Measurements from ENCODE around the gene ADPRS. TPM values are rescaled to one million over a fixed set of nuclear protein-coding genes. Genes with fewer than 3 reads are reported as not detected.

Gene ADPRS
- total RNA-seq, 4 donors from 2014 or later, result 40.5 to 68.5 (median 51.9) TPM

DNA sequence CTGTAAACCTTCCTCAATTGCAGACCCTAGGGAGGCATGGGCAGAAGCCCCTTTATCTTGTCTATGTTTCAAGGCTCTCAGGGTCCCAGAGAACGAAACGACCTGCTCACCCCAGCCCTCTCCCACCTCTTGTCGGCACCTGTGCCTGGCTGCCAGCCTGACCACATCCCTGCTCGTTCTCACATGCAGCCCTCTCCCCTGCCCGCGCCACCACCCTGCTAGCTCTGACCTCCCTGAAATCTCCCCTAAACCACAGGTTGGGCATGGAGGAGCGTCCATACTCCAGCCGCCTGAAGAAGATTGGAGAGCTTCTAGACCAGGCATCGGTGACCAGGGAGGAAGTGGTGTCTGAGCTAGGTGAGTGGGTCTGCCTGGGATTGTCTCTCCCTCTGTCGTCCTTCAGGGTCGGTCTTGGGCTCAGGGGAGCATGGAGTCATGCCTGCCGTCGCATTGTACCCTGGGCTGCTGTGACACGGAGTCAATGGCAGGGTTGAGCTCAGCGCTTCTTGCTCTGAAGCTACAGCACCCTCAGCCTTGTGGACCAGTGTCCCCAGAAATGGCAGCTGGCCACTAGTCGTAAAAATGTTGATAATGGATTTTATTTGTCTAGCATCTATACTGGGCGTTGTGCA is 3.6 kb downstream of the ADPRS start:
- H3K27me3 ChIP-seq, result no peaks in the 10 kb centered on the region
- 95% methylated on average over 14 of the region's 17 CpGs for WGBS
- H3K36me3 ChIP-seq, result peaks cover 32% of the 10 kb centered on the region
- no peaks in the 10 kb centered on the region for H3K9me3 ChIP-seq
- H3K4me3 ChIP-seq, result no peak overlapping the region
- peaks cover 45% of the 10 kb centered on the region for H3K4me1 ChIP-seq
- no peak overlapping the region for H3K27ac ChIP-seq
- DNase-seq (ENCODE audit: low spot score in 2 of 2), result peak in 1 of 2 donors; percentile 48
- TF ChIP-seq POLR2A (IDR thresholded peaks at IDR 0.05) (no peak), POLR2AphosphoS5 (IDR thresholded peaks at IDR 0.05) (no peak), EP300 (IDR thresholded peaks at IDR 0.05) (no peak)
- TF ChIP-seq, protein P1, sequence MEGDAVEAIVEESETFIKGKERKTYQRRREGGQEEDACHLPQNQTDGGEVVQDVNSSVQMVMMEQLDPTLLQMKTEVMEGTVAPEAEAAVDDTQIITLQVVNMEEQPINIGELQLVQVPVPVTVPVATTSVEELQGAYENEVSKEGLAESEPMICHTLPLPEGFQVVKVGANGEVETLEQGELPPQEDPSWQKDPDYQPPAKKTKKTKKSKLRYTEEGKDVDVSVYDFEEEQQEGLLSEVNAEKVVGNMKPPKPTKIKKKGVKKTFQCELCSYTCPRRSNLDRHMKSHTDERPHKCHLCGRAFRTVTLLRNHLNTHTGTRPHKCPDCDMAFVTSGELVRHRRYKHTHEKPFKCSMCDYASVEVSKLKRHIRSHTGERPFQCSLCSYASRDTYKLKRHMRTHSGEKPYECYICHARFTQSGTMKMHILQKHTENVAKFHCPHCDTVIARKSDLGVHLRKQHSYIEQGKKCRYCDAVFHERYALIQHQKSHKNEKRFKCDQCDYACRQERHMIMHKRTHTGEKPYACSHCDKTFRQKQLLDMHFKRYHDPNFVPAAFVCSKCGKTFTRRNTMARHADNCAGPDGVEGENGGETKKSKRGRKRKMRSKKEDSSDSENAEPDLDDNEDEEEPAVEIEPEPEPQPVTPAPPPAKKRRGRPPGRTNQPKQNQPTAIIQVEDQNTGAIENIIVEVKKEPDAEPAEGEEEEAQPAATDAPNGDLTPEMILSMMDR (IDR thresholded peaks at IDR 0.05), result no peak

DNA sequence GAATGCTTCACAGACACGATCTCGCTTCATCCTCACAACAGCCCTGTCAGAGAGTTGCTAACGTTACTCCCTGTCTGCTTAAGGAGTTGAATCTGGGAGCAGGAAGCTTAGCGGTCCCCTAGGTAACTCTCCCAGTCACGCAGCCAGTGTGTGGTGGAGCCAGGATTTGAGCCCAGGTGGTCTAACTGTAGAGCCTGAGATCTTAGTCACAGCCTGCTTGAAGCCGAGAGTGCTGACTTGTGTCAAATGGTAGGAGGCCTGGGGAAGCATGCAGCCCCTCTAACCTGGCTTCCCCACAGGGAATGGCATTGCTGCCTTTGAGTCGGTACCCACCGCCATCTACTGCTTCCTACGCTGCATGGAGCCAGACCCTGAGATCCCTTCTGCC is 4.1 kb downstream of the ADPRS start:
- Histone ChIP-seq H3K36me3 (peaks cover 32% of the 10 kb centered on the region), H3K27me3 (no peaks in the 10 kb centered on the region), H3K4me3 (no peak overlapping the region), H3K4me1 (peaks cover 45% of the 10 kb centered on the region), H3K27ac (no peak overlapping the region), H3K9me3 (no peaks in the 10 kb centered on the region)
- DNase-seq (ENCODE audit: low spot score in 2 of 2), result peak in 1 of 2 donors; percentile 39
- 84% methylated on average over 9 of the region's 9 CpGs for whole genome bisulfite sequencing
- no peak for TF ChIP-seq POLR2A (IDR thresholded peaks at IDR 0.05)
- no peak for TF ChIP-seq EP300 (IDR thresholded peaks at IDR 0.05)
- TF ChIP-seq, protein P1 (IDR thresholded peaks at IDR 0.05), result no peak
- no peak for TF ChIP-seq POLR2AphosphoS5 (IDR thresholded peaks at IDR 0.05)

DNA sequence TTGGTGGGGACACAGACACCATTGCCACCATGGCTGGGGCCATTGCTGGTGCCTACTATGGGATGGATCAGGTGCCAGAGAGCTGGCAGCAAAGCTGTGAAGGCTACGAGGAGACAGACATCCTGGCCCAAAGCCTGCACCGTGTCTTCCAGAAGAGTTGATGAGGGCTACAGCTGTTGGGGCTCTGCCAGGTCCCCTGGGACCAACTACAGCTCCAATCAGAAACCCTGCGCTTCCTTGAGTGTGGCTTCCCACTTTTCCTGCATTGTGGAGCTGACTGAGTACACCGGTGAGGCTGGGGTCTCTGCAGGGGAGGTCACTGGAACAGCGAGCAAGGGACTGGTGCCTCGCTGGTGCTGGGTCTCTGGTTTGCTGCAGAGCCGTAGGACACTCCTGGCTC is 4.5 kb downstream of the ADPRS start:
- 75% methylated on average over 7 of the region's 7 CpGs for WGBS
- H3K27ac ChIP-seq, result peak overlapping the region; percentile 17
- no peak overlapping the region for H3K4me3 ChIP-seq
- peaks cover 42% of the 10 kb centered on the region for H3K4me1 ChIP-seq
- TF ChIP-seq POLR2AphosphoS5 (IDR thresholded peaks at IDR 0.05) (no peak), POLR2A (IDR thresholded peaks at IDR 0.05) (no peak)
- no peaks in the 10 kb centered on the region for H3K9me3 ChIP-seq
- DNase-seq (ENCODE audit: low spot score in 2 of 2), result peak in 1 of 2 donors; percentile 50
- H3K27me3 ChIP-seq, result no peaks in the 10 kb centered on the region
- H3K36me3 ChIP-seq, result peaks cover 32% of the 10 kb centered on the region

DNA sequence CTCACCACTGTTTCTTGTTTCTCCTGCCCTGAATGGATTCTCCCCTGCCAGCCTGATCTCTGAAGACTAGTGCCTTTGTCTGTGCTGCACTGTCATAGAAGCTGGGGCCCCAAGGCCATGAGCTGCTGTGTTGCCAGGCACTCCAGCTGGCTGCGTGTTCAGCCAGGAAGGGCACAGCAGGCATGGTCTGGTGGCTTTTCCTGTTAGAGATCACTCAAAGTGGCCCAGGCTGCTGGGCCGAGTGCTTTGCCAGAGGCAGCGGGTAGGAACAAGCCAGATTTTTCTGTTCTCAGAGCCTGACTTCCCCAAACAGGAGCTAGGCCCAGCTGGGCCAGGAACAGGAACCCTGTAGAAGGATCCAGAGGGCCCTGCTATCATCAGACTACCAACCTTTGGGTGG is 5.2 kb downstream of the ADPRS start:
- Histone ChIP-seq H3K36me3 (peaks cover 32% of the 10 kb centered on the region), H3K27ac (peak overlapping the region; percentile 17), H3K4me3 (no peak overlapping the region), H3K27me3 (no peaks in the 10 kb centered on the region), H3K4me1 (peaks cover 38% of the 10 kb centered on the region), H3K9me3 (no peaks in the 10 kb centered on the region)
- TF ChIP-seq POLR2A (IDR thresholded peaks at IDR 0.05), result no peak
- TF ChIP-seq EP300 (IDR thresholded peaks at IDR 0.05), result no peak
- TF ChIP-seq, protein P1 (IDR thresholded peaks at IDR 0.05), result no peak
- TF ChIP-seq POLR2AphosphoS5 (IDR thresholded peaks at IDR 0.05), result no peak
- DNase-seq (ENCODE audit: low spot score in 2 of 2), result peak; percentile 67 to 78
- WGBS, result 50% methylated on average over 2 of the region's 3 CpGs

DNA sequence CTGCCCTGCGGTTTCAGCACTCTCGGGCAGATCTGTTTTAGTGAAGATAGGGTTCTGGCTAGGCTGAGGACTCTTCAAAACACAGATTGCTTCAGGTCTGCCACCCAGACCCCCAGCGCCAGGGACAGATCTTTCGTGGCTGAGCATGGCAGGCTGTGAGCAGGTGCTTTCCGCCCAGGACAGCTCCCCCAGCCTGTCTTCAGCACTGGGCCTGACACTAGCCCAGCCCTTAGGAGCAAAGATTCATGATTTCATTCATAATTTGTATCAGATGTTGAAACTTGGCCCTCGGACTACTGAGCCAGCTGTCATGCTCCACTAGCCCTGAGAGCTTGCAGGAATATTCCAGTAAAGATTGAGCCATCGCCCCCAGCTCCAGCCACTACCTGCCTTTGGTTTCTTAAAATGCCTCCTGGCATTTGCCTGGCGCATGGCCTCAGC is 5.9 kb downstream of the ADPRS start:
- Histone ChIP-seq H3K27me3 (no peaks in the 10 kb centered on the region), H3K36me3 (peaks cover 32% of the 10 kb centered on the region), H3K4me3 (no peak overlapping the region), H3K27ac (peak overlapping the region; percentile 14), H3K9me3 (no peaks in the 10 kb centered on the region), H3K4me1 (peaks cover 33% of the 10 kb centered on the region)
- WGBS, result 64% methylated on average over 8 of the region's 8 CpGs
- TF ChIP-seq EP300 (IDR thresholded peaks at IDR 0.05) (no peak), POLR2A (IDR thresholded peaks at IDR 0.05) (no peak), POLR2AphosphoS5 (IDR thresholded peaks at IDR 0.05) (no peak)
- TF ChIP-seq, protein P1 (IDR thresholded peaks at IDR 0.05), result no peak
- peak; percentile 46 to 80 for DNase-seq (ENCODE audit: low spot score in 2 of 2)

All from suprapubic skin (tissue), 4 donors.